Spleen (tissue), 11 donors: ENCODE measurements around the gene SLC39A7. TPM values are rescaled to one million over a fixed set of nuclear protein-coding genes. Genes with fewer than 3 reads are reported as not detected.
A peak's percentile ranks its signal among the peaks of the same experiment; 100 is the strongest.

Source experiments
- DNase-seq: peaks from one replicate; pipeline ENCODE4 v3.0.0-alpha.2; 2020
- H3K27ac ChIP-seq, 8 donors: fragments of 200-600 bp; sonication (generic) in 7 of 8; 1 replicate in 4 of 8; 2 replicates in 4 of 8; pipeline versions ENCODE4 v1.5.0 to v1.8.0; 2016 to 2021; ENCODE audit warnings: inconsistent platforms in 4 of 8, mild to moderate bottlenecking in 4 of 8, moderate library complexity in 1 of 8
- H3K27me3 ChIP-seq, 7 donors: fragments of 200-600 bp; sonication (generic) in 6 of 7; replicated peaks in 1 of 7; 1 replicate in 4 of 7; 2 replicates in 3 of 7; pipeline versions ENCODE4 v1.5.0 to v1.8.0; 2016 to 2021; ENCODE audit warnings: inconsistent platforms in 3 of 7, mild to moderate bottlenecking in 1 of 7
- H3K36me3 ChIP-seq, 6 donors: fragments of 200-600 bp; sonication (generic) in 5 of 6; 1 replicate in 4 of 6; 2 replicates in 2 of 6; pipeline versions ENCODE4 v1.5.0 to v1.8.0; 2016 to 2021; ENCODE audit warnings: inconsistent platforms in 2 of 6
- H3K4me1 ChIP-seq, 6 donors: fragments of 200-600 bp; sonication (generic) in 5 of 6; 1 replicate in 3 of 6; 2 replicates in 3 of 6; pipeline versions ENCODE4 v1.5.0 to v1.8.0; 2016 to 2021; ENCODE audit warnings: inconsistent platforms in 3 of 6
- H3K4me3 ChIP-seq, 8 donors: fragments of 200-600 bp; sonication (generic) in 7 of 8; 1 replicate in 4 of 8; 2 replicates in 4 of 8; pipeline versions ENCODE4 v1.5.0 to v1.8.0; 2016 to 2021; ENCODE audit warnings: inconsistent platforms in 4 of 8, mild to moderate bottlenecking in 4 of 8, moderate library complexity in 2 of 8
- H3K9me3 ChIP-seq, 8 donors: fragments of 200-600 bp; sonication (generic) in 7 of 8; 1 replicate in 4 of 8; 2 replicates in 4 of 8; pipeline versions ENCODE4 v1.5.0 to v1.8.0; 2016 to 2021; ENCODE audit warnings: inconsistent platforms in 4 of 8
- CTCF ChIP-seq, 11 experiments: fragments of 200-600 bp in 7 of 11; fragments of 450-650 bp in 4 of 11; sonication (generic) in 4 of 11; IDR thresholded peaks in 8 of 11; conservative IDR thresholded peaks in 3 of 11; 1 replicate in 7 of 11; 2 replicates in 4 of 11; pipeline versions ENCODE4 v1.4.0 to v1.8.0; 2016 to 2021; ENCODE audit warnings: antibody characterized with exemption in 11 of 11, inconsistent platforms in 4 of 11, mild to moderate bottlenecking in 1 of 11
- POLR2A ChIP-seq, 3 donors: fragments of 450-650 bp; IDR thresholded peaks; one replicate each; pipeline ENCODE4 v1.5.1; 2017; ENCODE audit warnings: antibody characterized with exemption in 3 of 3, mild to moderate bottlenecking in 1 of 3
- POLR2AphosphoS5 ChIP-seq, 3 donors: sonication (generic); formaldehyde crosslinking; IDR thresholded peaks; one replicate each; pipeline ENCODE4 v1.5.1; 2017; ENCODE audit warnings: antibody characterized with exemption in 3 of 3
- WGBS, 5 donors: extraction: QIAGEN DNeasy Blood & Tissue Kit in 3 of 5; methylation state at CpG; one replicate each; pipeline versions ENCODE4 v1.1.5 to v1.1.7; 2013 to 2018; 5-methylcytosine and 5-hydroxymethylcytosine counted together
- intact Hi-C: fragments of 100-400 bp; cut with DNase I; formaldehyde crosslinking; loops from one replicate; pipeline ENCODE4 v1.15.0; 2023; ENCODE audit warnings: low total_unique reads
- polyA plus RNA-seq, 3 donors: library from polyadenylated mRNA; stranded (reverse); fragments of 200-250 nt; gene quantifications; one replicate each; pipeline ENCODE4 v1.2.1, GENCODE V29; 2013
- total RNA-seq, 7 donors: library from RNA; depleted of rRNA in 3 of 7; stranded (reverse); fragments of >200 nt in 3 of 7; fragmentation: NEBNext Ultra II Directional in 4 of 7; extraction: Animal tissue kit (Norgen Biotek cat#: 25700) in 4 of 7; gene quantifications; one replicate each; pipeline versions ENCODE4 v1.1.0 to v1.2.1, GENCODE V29; 2016 to 2021
- donor health status: healthy with polysubstance abuse.
- donor health status: DM: no; HTN: no; CAD: no; lungs with moderate emphysema.
- donor health status: DM: no; HTN: no; CAD: no.
- donor health status: Bipolar disorder and iron deficiency.
- donor health status: healthy.
- donor health status: DM: no; HTN: no; CAD: no.
- donor health status: DM: yes; HTN: yes; CAD: no.

The SLC39A7 gene
- total and polyA plus RNA-seq, 10 donors = 28.8 to 58.7 (median 45.3) TPM

GRCh38 chr6:33178755-33179475 is 21.8 kb upstream of the SLC39A7 start:
- TF ChIP-seq POLR2AphosphoS5 (IDR thresholded peaks at IDR 0.05) = no peak
- TF ChIP-seq CTCF (IDR thresholded peaks at IDR 0.05 in 8 of 11, conservative IDR thresholded peaks at IDR 0.05 in 3 of 11) = no peak
- no peak for TF ChIP-seq POLR2A (IDR thresholded peaks at IDR 0.05)
- WGBS, 5 donors = 83 to 90% (median 86%) methylated on average over 9 to 10 of the region's 10 CpGs
- Histone ChIP-seq H3K36me3 (no peaks in the 10 kb centered on the region), H3K9me3 (peaks cover 0 to 8% (median 0%) of the 10 kb centered on the region in 8 donors), H3K4me1 (peaks cover 4 to 11% (median 11%) of the 10 kb centered on the region in 6 donors), H3K27ac (no peak overlapping the region), H3K4me3 (no peak overlapping the region), H3K27me3 (no peaks in the 10 kb centered on the region)
- intact Hi-C loops = no loop called here
- DNase-seq = no peak

GRCh38 chr6:33181141-33181540 is 19.5 kb upstream of the SLC39A7 start:
- 91 to 94% (median 93%) methylated on average over 7 of the region's 7 CpGs for WGBS, 5 donors
- peaks cover 6 to 13% (median 12%) of the 10 kb centered on the region in 6 donors for H3K4me1 ChIP-seq
- H3K27me3 ChIP-seq = peaks cover 0 to 12% (median 0%) of the 10 kb centered on the region in 7 donors
- H3K27ac ChIP-seq = no peak overlapping the region
- H3K9me3 ChIP-seq = peaks cover 0 to 8% (median 0%) of the 10 kb centered on the region in 8 donors
- intact Hi-C loops = no loop called here
- H3K4me3 ChIP-seq = no peak overlapping the region
- no peaks in the 10 kb centered on the region for H3K36me3 ChIP-seq
- no peak for TF ChIP-seq POLR2AphosphoS5 (IDR thresholded peaks at IDR 0.05)
- no peak for TF ChIP-seq POLR2A (IDR thresholded peaks at IDR 0.05)
- TF ChIP-seq CTCF (IDR thresholded peaks at IDR 0.05 in 8 of 11, conservative IDR thresholded peaks at IDR 0.05 in 3 of 11) = no peak
- no peak for DNase-seq

GRCh38 chr6:33183071-33183683 is 17.5 kb upstream of the SLC39A7 start:
- no peaks in the 10 kb centered on the region for H3K36me3 ChIP-seq
- H3K27ac ChIP-seq = peak overlapping the region; percentile 14 to 71 (median 56)
- peaks cover 6 to 13% (median 12%) of the 10 kb centered on the region in 6 donors for H3K4me1 ChIP-seq
- TF ChIP-seq POLR2AphosphoS5 (IDR thresholded peaks at IDR 0.05) = no peak
- TF ChIP-seq CTCF (IDR thresholded peaks at IDR 0.05 in 8 of 11, conservative IDR thresholded peaks at IDR 0.05 in 3 of 11) = no peak
- TF ChIP-seq POLR2A (IDR thresholded peaks at IDR 0.05) = no peak
- peaks cover 0 to 8% (median 0%) of the 10 kb centered on the region in 8 donors for H3K9me3 ChIP-seq
- H3K27me3 ChIP-seq = peaks cover 0 to 28% (median 0%) of the 10 kb centered on the region in 7 donors
- WGBS, 5 donors = 46 to 55% (median 53%) methylated on average over 5 of the region's 5 CpGs
- peak overlapping the region in 1 of 8 donors; percentile 23 for H3K4me3 ChIP-seq
- intact Hi-C loops = no loop called here
- no peak for DNase-seq

- DNase-seq = no peak
- no peak for TF ChIP-seq POLR2AphosphoS5 (IDR thresholded peaks at IDR 0.05)
- no peak for TF ChIP-seq CTCF (IDR thresholded peaks at IDR 0.05 in 8 of 11, conservative IDR thresholded peaks at IDR 0.05 in 3 of 11)
- TF ChIP-seq POLR2A (IDR thresholded peaks at IDR 0.05) = no peak
These were observed 15.5 kb upstream of the SLC39A7 start for GRCh38 chr6:33185190-33185589.

More at GRCh38 chr6:33185190-33185589, 15.5 kb upstream of the SLC39A7 start:
- Histone ChIP-seq H3K27me3 (peaks cover 0 to 45% (median 0%) of the 10 kb centered on the region in 7 donors), H3K4me1 (peaks cover 6 to 13% (median 12%) of the 10 kb centered on the region in 6 donors), H3K9me3 (peaks cover 0 to 8% (median 0%) of the 10 kb centered on the region in 8 donors), H3K27ac (no peak overlapping the region), H3K36me3 (no peaks in the 10 kb centered on the region), H3K4me3 (no peak overlapping the region)
- WGBS, 5 donors = 73 to 94% (median 89%) methylated on average over 9 of the region's 9 CpGs
- intact Hi-C loops = no loop called here
